ENCODE data around the gene PLXNA2.

The PLXNA2 gene

DNA sequence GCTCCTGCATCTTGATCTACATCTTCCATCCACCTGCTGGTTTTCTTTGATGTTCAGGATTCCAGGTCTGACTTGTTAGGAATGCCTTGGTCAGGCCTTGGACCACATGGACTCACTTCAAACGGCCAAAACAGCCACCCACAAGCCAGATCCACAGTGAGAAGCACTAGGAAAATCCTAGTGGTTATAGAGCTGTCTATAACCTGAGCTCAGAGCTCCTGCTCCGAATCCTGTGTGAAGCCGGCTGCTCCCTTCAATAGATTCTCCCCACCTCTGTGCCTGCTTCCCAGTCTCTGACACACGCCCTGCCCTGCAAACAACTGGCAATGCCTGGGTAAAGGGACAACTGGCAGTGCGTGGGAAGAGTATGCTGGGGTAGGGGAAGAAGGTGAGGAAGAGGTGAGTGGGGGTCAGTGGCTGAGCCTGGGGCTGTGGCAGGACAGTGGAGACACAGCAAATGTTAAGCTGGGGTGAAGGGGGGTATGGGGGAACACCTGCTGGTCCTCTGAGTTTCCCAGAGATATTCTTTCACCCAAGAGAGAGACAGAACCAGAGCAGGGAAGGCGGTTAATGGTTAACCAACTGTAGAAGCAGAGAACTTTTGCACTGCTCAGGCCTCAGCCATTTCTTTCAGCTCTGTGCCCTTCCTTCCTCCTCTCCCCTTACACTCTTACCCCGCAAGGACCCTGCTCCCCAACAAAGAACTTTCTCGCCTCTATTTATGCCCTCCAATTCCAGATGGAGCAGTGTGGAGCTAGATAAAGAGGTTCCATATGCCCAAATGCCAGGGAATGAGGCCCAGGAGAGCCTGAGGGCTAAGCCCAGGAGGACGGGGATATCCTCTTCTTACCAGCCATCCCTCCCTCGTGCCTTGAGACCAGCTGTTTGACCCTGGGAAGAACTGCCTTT, 4.5 kb downstream of the PLXNA2 start:
- no peak for DNase-seq

DNA sequence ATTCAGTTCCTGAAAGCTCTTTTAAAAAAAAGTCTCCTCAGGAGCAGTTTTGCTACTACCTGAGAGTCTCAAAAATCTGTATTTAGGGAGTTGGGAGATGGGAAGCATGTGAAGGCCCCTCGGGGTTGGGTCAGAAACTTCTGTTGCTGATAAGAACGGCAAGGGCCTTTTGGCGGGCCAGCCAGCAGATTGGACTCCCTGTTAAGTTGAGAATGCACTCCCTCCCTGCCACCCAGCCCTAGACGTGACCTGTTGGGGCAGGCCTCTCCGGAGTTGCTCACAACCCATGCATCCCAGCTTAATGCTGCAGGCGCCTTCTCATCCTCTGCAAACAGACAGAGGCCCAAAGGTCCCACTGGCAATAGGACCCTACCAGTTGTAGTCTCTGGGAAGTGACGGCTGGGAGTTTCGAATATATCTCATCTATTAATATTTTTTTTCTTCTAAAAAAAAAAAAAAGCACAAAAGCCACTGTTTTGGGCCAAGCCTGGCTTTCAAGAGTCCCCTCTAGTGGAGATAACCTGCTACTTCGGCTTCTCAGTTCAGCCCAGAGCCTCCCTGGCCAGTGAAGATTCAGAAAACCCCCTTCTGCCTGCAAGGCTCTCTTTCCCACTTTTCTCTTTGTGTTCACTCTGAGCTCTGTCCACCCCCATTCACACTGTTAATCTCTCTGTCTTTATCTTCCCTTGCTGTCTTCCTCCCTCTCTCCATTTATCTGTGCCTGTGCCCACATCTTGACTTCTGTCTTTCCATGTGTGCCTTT, 5.3 kb downstream of the PLXNA2 start:
- no peak for DNase-seq

DNA sequence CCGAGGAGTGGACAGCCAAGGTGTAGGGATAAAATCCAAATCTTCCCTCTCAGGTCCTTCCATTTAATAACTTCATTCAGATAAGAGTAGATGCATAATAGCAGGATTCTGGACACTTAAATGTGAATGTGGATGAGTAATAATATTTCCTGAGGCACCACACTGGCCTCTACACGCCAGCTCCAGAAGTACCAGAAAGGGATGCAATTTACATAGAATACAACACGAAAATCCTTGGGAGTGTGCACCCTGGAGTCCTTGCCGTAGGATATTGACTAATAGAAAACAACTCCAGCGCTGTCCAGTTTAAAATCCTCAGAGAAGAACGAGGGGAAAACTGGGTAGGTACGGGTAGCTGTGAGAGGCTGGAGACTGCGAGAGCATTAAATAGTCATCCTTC, 6.9 kb downstream of the PLXNA2 start:
- no peak for DNase-seq

DNA sequence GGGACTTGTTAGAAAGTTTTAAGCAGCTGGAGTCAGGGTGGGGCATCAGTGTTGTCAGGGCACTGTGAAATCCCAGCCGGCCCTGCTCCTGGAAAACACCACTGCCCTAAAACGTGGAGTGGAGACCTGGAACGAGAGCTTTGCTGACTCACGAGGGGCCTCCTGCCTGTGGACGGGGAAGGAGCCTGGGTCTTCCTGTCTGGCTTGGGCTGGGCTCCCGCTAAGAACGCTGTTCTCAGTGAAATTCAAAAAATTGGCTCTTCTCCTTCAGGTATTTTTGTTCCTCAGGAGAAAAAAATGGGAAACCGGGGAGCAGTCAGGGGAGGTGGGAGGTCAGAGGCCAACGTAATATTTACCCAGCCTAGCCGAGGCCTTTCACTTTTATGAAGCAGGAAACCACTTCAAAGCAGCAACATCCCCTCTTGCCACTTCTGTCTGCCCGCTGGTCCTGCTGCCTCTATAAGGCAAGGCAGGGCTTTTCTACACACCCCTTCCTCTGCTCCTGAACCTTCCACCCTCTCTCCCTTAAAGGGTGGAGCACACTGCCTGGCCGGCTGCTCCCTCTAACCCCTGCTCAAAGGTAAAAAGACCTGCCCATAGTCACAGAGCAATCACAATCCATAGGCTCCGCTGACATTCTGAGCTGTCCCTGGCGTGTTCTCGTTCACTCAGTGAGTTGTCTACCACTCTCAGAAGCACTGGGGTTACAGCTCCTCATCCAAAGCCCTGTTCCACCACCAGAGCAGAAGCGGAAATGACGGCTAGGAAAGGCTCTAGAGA, 8.0 kb downstream of the PLXNA2 start:
- DNase-seq = no peak

DNA sequence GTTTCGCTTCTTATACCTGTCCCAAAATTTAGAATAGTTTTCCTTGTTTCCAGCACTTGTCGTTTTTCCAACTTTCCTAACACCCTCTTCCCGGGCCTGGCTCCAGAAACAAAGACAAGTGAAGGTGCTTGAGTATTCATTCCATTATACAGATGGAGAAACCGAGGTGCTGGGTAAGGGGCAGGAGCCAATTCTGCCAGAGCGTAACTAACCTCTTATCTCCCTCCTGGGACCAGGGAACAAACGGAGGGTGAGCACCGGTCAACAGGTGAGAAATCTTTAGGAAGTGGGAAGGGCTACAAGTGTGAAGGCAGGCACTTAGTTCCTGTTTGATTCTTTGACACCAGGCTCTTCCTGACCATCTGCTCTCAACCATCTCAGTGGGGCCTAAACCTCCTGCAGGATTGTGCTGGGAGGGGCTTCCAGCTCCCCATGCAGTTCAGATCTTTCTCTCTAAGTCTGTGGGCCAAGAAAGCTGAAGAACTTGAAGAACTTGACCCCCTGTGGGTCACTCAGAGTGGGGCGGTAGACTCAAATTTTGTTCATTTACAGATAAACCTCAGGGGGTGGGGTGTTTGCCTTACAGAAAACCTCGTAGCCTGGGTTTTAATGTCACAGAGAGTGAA, 8.7 kb downstream of the PLXNA2 start:
- no peak for DNase-seq

DNA sequence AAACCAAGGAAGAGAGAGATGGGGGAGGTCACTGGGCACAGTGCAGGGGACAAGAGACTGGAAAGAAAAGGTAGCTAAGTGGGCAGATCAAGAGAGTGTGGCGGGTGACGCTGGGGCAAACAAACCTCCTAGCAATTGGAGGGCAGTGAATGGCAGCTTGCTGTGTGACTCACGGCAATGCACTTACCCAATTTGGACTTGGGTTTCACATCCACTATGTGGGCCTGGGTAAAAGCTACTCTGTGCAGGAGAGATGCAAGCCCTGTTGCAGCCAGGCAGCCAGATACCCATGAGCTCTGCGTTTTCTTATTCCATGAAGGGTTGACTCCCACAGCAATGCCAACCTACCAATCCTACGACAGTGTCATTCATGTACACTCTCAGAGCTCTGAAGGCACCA, 9.5 kb downstream of the PLXNA2 start:
- peak; percentile 63 for DNase-seq

DNA sequence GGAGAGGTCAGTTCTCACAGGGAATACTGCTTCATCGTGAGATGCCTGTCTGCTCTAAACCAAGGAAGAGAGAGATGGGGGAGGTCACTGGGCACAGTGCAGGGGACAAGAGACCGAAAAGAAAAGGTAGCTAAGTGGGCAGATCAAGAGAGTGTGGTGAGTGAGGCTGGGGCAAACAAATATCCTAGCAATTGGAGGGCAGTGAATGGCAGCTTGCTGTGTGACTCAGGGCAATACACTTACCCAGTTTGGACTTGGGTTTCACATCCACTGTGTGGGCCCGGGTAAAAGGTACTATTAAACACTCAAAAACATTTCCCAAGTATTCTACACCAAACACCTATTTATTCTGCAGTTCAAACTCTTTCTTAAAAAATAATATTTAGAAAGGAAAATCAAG, 10.2 kb downstream of the PLXNA2 start:
- DNase-seq = no peak

DNA sequence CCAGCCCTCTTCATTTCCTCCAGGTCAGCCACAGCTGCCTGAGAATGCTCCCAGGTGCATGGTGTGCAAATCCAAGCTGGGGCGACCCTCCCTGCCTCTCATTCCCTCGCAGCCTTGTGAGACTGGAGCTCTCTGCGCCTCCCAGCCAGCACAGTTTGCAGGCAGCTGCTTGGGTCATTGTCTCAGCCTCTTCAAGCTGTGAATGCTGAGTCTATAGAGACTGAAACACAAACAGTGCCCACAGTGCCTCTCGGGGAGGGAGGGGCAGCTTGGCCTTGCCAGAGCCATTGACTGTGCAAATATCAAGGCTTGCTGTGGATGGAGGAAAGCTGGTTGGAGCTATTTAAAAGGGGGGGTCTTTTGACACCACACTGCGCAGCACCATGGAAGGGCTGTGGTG, 10.6 kb downstream of the PLXNA2 start:
- DNase-seq = no peak

DNA sequence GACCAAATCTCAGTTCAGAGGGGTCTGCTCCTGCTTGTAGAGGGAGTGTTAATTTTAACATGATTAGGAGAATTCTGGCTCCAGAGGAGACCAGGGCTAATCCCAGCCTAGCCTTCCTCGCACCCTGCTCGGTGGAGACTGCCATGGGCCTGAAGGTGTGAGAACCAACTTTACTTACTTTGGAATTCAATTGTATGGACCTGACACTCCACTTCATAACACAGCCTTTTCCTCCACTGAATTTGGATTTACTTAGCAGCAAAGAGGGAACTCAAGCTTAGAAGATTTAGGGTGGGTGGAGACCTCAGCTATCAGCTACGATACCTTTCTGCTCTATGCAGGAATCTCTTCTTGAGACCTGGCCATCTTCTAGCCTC, 11.5 kb downstream of the PLXNA2 start:
- no peak for DNase-seq

DNA sequence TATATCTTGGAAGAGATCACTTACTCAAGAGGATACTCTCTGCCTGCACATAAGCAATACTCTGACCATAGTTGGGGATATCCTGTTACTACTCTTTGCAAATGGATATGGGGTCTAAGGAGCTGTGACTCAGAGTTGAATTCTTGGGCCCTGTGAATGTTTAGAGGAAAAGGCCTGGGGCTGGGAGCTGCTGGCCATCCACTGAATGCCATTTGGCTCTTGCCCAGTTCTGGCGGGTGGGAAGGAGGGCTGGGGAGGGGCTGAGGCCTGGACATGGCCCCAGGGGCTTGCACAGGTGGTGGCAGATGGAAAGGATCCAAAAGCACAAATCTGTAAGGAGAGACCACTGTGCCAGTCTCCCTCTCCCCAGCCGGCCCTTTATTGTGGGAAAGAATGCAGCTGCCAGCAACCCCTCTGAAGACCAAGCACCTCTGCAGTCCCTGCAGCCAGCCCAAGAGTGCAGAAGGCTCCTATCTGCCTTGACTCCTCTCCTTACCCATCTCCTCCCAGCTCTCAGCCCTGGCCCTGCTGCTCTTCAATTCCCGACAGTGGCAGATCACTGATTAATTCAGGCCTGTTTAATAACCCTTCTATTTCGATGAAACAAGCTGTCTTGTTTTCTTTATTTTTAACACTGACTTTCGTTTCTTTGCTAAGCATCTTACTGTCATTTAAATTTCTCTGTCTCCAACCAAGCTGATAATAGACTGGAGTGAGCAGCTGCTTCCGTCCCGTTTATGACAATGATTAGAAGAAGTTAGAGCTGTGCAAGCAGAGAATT, 12.1 kb downstream of the PLXNA2 start:
- no peak for DNase-seq

DNA sequence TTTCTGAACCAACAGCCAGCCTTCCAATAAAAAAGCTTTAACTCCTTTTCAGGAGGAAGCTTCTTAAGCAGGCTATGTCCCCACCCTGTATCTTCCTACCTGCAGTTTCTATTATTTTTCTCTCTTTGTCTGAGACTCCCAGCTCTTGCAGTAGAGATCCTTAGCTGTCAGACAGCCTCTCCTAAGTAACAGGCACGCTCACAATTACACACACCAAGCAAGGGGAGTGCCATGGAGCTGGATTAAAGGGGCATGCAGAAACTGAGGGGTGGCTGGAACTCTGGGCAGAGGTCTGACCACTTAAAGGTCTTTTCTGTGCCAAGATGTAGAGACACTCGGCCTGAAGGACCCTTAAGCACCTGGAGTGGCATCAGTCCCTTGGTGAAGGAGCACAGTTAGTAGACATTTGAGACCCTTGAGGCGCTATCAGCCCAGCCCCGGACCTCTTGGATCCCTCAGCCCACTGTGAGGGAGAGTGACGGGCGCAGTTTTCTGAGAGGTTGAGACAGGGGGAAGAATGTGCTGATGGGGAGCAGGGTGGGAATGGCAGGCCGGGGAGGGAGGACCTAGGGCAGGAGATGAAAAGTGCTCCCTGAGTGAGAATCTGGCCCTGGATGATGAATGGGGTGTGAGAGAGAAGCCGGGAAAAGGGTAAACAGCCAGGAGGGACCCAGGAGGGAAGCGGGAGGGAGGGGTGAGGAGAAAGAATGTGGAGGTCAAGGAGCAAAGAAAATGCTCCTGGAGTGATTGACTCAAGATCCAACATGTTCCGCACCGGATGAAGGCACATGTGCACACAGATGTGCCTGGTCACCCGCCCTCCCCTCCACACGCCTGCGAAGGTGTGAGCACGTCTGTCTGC, 13.3 kb downstream of the PLXNA2 start:
- no peak for DNase-seq

DNA sequence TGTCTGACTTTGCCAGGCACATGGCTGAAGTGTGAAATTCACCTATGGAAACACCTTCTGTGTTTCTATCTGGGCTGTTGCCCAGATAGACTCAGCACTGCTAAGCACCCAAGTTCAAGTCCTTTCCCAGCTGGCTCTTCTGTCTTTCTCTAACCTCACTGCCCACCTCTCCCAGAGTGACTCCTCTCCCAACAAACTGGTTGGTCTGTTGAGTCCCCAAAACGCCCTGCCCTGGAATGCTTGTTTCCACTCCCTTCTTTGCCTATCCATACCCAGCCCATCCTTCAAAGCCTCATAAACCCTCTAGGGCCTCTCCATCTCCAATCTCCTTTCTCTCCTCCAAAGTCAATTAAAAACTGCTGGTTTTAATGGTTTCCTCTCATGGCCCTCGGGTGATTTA, 15.6 kb downstream of the PLXNA2 start:
- DNase-seq = no peak

DNA sequence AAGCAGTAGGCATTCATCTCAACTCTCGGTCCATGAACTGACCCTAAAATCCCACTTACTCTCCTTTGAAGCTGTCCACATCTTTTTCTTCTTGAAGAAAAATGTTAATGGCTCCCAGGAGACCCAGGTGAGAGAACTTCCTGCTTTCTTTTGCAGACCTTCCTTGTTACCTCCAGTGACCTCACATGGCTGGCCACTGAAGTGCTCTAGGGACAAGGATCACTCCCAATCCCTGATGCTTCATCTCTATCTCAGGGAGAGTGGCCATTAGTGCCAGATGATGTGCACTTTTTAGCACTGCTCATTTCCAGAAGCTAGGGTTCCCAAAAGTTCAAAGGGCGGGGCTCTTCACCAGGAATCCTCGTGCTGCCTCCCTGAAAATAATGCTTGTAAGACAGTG, 16.2 kb downstream of the PLXNA2 start:
- DNase-seq = no peak

DNA sequence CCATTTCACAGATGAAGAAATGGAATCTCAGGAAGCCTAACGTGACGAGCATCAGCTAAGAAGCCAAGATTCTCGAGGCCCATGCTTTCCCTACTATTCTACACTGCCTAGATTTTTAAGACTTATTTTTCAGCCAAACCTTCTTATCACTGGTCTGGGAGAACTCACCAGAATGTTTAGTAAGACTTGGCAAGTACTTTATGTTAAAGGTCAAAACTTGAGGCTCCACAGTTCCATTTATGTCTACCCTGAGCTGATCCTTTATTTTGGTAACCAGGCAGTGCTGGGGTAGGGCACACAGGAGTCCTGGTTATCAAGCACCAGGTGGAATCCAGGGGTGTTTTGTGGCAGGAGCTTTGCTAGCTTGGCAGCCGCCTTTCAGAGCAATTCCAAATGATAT, 16.8 kb downstream of the PLXNA2 start:
- DNase-seq = no peak

DNA sequence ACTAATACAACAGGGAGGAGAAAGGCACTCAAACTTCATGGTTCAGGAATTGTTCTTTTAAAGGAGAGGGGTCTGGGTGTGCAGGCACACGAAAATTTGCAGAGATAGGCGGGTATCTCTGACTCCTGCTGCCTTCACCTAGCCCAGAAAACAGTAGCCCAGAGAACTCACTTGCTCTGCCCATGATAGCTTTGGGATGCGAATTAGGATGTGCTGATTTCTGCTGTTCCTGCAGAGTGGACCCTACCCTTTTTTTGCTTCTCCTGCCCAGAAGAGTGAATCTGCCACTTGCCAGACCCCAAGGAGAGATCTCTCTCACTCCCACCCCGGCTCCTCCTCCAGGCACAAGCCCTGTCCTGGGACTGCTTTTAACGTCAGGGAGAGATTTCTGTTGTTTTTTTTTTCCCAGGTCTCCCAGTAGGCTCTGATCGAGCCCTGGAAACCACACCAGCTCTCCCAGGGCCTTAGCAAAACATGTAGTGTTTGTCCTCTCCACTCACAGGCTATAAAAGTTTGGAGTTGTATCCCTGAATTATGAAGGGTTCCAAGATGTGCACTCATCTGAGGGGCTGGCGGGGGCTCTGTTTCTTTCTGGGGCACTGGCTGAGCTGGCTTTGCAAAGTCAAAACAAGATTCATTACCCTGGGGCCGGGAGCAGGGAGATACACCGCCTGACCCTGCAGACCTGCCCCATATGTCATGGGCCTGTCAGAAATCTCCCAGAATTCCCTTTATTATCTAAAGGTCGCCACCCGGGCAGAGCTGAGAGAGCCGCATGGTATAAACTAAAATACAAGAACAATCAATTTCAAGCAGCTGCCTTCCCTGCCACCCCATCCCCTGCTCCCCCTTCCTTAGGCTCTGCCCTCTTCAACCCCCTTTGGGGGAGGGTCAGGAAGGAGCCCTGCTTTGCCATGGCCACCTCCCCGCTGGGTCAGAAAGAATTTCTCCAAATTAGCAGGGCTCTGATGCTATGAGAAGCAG, 17.9 kb downstream of the PLXNA2 start:
- no peak for DNase-seq

DNA sequence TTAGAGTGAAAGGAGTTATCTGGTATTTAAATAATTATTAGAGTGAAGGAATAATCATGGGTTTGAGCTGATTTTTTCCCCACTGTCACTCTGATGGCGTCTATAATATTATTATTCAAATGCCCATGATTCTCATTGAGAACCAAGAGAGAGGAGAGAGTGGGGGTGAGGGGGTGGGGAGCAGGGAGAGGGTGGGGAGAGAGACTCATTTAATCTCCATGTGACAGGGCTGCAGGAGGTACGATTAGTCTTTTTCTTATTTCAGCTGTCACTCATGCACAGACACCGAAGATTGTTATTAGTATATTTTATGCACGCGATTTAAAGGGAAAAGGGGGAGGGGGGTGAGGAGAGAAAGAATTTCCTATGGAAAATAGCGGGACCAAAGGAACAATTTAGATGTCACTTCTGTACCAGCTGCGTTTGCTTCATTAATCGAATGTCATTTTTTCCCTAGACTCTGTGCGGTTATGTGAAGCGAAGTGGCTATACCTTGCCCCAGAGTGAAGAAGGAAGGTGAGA, 19.9 kb downstream of the PLXNA2 start:
- no peak for DNase-seq

DNA sequence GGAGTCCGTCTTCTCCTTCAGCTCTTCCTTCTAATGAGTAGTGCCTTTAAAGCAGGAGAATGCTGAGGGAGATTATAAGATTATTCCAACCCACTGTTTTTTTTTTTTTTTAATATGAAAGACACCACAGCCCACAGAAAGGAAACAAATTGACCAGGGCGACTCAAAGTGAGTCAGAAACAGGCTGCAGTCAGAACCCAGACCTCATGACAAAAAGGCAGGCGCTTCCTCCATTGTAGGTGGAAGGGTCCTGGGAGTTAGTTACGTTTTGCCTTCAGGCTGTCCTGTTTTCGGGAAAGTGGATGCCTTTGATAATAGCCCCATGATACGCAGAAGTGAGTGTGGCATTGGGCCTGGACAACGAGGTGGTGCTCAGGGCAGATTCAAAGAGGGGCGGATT, 21.0 kb downstream of the PLXNA2 start:
- DNase-seq = no peak

DNA sequence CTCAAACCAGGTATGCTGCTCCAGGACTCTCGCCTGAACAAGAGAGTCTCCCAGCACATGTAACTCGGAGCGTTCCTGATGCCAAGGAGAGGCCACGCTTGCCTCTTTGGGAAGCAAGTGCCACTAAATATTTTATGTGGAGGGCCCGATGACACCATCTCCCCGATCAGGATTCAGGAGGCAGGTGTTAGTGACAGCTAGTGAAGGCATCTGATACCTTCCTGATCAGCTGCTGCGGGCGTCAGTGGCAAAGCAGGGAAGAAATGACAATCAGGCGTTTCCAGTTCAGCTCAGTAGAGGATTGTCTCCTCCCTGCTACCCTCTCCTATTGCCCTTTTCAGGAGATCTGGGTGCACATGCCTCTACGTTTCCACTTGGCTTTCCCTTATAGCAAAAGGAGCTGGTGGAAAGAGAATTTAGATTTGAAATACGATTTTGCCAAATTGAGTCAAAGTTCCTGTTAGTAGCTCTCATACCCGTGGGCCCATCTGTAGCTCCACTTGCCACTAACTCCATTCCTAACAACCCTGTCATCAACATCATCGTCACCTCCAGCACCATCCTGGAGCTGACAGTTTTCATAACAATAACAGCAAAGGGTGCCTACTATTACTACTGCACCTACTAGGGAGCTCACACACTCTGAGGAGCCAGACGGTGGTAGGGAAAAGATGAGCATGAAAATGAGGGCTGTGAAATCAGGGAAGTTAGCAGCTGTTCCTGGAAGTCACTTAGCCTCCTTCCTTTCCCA, 21.6 kb downstream of the PLXNA2 start:
- DNase-seq = no peak

DNA sequence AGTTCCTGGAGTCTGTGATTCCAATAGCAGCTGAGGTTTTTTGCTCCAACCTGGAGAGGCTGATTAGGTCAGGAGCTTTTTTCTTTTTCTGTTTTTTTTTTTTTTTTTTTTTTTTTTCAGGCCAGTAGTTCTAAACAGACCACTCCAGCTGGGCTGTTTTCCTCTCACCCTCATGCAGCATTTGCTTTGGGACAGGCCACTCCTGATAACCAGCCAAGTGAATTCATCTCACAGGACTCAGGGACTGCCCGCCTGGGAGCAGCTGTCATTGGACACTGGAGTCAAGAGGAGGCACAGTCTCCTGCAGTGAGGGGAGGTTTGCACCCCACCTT, 22.9 kb downstream of the PLXNA2 start:
- DNase-seq = no peak

Measured in SIG-M5 (cell line).